NCI-H2196 (cell line): ENCODE results near the gene COL1A2.

Experiments
- DNase-seq: peaks from one replicate; lab custom pipeline; 2025; ENCODE audit not compliant: unreplicated experiment; lab: John Stamatoyannopoulos, UW

COL1A2 gene

GRCh38 chr7:94409200-94409948 is 14.7 kb downstream of the COL1A2 start:
- DNase-seq, result no peak

GRCh38 chr7:94410413-94411187 is 15.9 kb downstream of the COL1A2 start:
- no peak for DNase-seq

- no peak for DNase-seq
Measured at GRCh38 chr7:94411188-94411466, 16.4 kb downstream of the COL1A2 start.

GRCh38 chr7:94412762-94413322 is 18.1 kb downstream of the COL1A2 start:
- no peak for DNase-seq

GRCh38 chr7:94414481-94414880 is 19.8 kb downstream of the COL1A2 start:
- no peak for DNase-seq

- DNase-seq, result no peak
Measured at GRCh38 chr7:94414980-94415379, 20.3 kb downstream of the COL1A2 start.

GRCh38 chr7:94417306-94417705 is 22.6 kb downstream of the COL1A2 start:
- no peak for DNase-seq

GRCh38 chr7:94417901-94418300 is 23.2 kb downstream of the COL1A2 start:
- DNase-seq, result no peak

- DNase-seq, result no peak
Measured at GRCh38 chr7:94418851-94419250, 24.2 kb downstream of the COL1A2 start.

- no peak for DNase-seq
Measured at GRCh38 chr7:94420328-94420727, 25.6 kb downstream of the COL1A2 start.

GRCh38 chr7:94421681-94422080 is 27.0 kb downstream of the COL1A2 start:
- DNase-seq, result no peak

- DNase-seq, result no peak
Measured at GRCh38 chr7:94422136-94422535, 27.4 kb downstream of the COL1A2 start.

GRCh38 chr7:94422827-94423460 is 28.2 kb downstream of the COL1A2 start:
- no peak for DNase-seq

- DNase-seq, result no peak
Measured at GRCh38 chr7:94423863-94424735, 29.4 kb downstream of the COL1A2 start.

- no peak for DNase-seq
Measured at GRCh38 chr7:94425546-94425945, 30.9 kb downstream of the COL1A2 start.

GRCh38 chr7:94426980-94427875 is 32.5 kb downstream of the COL1A2 start:
- no peak for DNase-seq

- no peak for DNase-seq
Measured at GRCh38 chr7:94429153-94429552, 34.5 kb downstream of the COL1A2 start.

- no peak for DNase-seq
Measured at GRCh38 chr7:94431176-94431575, 36.5 kb downstream of the COL1A2 start.

- DNase-seq, result no peak
Measured at GRCh38 chr7:94431619-94432280, 37.1 kb downstream of the COL1A2 start.
